B cell (primary cell): ENCODE measurements around the gene BMERB1. TPM values are rescaled to one million over a fixed set of nuclear protein-coding genes. Genes with fewer than 3 reads are reported as not detected.

Experiments used
- ATAC-seq: fragments of 200-7000 bp; cut with Tn5 transposase; one replicate; pipeline ENCODE4 v1.10.0; 2021; ENCODE audit warnings: low read depth, mild to moderate bottlenecking, moderate number of reproducible peaks, moderate library complexity
- CTCF ChIA-PET: fragments of 350-600 bp; sonication (Branson Sonifier 250); formaldehyde crosslinking; loops from one replicate; lab custom pipeline; 2021; ENCODE audit warnings: antibody characterized with exemption, inconsistent platforms; lab: Charles Lee
- POLR2A ChIA-PET: fragments of 350-600 bp; sonication (Branson Sonifier 250); formaldehyde crosslinking; loops from one replicate; lab custom pipeline; 2021; ENCODE audit warnings: antibody characterized with exemption; lab: Charles Lee
- DNase-seq: peaks from one replicate; pipeline ENCODE4 v3.0.0; 2013
- H2AFZ ChIP-seq: 2 replicates; pipeline ENCODE4 v1.6.1; 2012; ENCODE audit warnings: mild to moderate bottlenecking, low read depth, low read length; ENCODE audit not compliant: insufficient read depth, poor library complexity, severe bottlenecking
- H3K27ac ChIP-seq, 2 donors: 1 replicate in 1 of 2; 2 replicates in 1 of 2; pipeline ENCODE4 v1.5.1; 2012 to 2013; ENCODE audit warnings: low read length in 2 of 2, mild to moderate bottlenecking in 2 of 2, moderate library complexity in 1 of 2
- H3K27me3 ChIP-seq, 4 experiments: fragments of 200-600 bp in 1 of 4; sonication (generic) in 1 of 4; replicated peaks in 1 of 4; 1 replicate in 2 of 4; 2 replicates in 2 of 4; pipeline versions ENCODE4 v1.6.1 to v1.7.0; 2013 to 2016; ENCODE audit warnings: low read length in 3 of 4, mild to moderate bottlenecking in 2 of 4, mixed read lengths in 1 of 4, moderate library complexity in 1 of 4; ENCODE audit not compliant: insufficient read depth in 4 of 4, control insufficient read depth in 3 of 4; ENCODE audit errors: control extremely low read depth in 1 of 4
- H3K36me3 ChIP-seq, 2 experiments: replicated peaks in 1 of 2; 1 replicate in 1 of 2; 2 replicates in 1 of 2; pipeline versions ENCODE4 v1.6.1 to v1.7.1; 2013; ENCODE audit warnings: low read length in 1 of 2; ENCODE audit not compliant: insufficient read depth in 2 of 2, control insufficient read depth in 1 of 2; ENCODE audit errors: control extremely low read depth in 1 of 2, extremely low read depth in 1 of 2
- H3K4me1 ChIP-seq, 2 donors: fragments of 200-600 bp in 1 of 2; sonication (generic) in 1 of 2; 1 replicate in 1 of 2; 2 replicates in 1 of 2; pipeline versions ENCODE4 v1.5.1 to v1.6.1; 2013 to 2017; ENCODE audit warnings: low read length in 2 of 2; ENCODE audit not compliant: control insufficient read depth in 2 of 2, insufficient read depth in 2 of 2
- H3K4me2 ChIP-seq: replicated peaks from 2 replicates; pipeline ENCODE3; 2012; ENCODE audit warnings: mild to moderate bottlenecking, low read depth, low read length; ENCODE audit not compliant: poor library complexity, severe bottlenecking
- H3K4me3 ChIP-seq, 5 experiments: fragments of 200-600 bp in 1 of 5; sonication (generic) in 1 of 5; 1 replicate in 3 of 5; 2 replicates in 2 of 5; pipeline versions ENCODE4 v1.5.1 to v1.7.0; 2011 to 2016; ENCODE audit warnings: low read length in 4 of 5, mild to moderate bottlenecking in 4 of 5, low read depth in 2 of 5, control low read depth in 1 of 5, moderate library complexity in 1 of 5; ENCODE audit not compliant: insufficient read depth in 1 of 5; ENCODE audit errors: control extremely low read depth in 1 of 5, extremely low read depth in 1 of 5
- H3K79me2 ChIP-seq: fragments of 200-600 bp; sonication (generic); one replicate; pipeline ENCODE4 v1.6.0; 2016; ENCODE audit warnings: low read length; ENCODE audit not compliant: control insufficient read depth, insufficient read depth
- H3K9ac ChIP-seq: fragments of 200-600 bp; sonication (generic); 2 replicates; pipeline ENCODE4 v1.6.1; 2017; ENCODE audit warnings: mild to moderate bottlenecking, low read length, moderate library complexity
- H3K9me3 ChIP-seq, 3 donors: one replicate each; pipeline versions ENCODE4 v1.6.1 to v1.7.1; 2013; ENCODE audit warnings: low read length in 2 of 3; ENCODE audit not compliant: control insufficient read depth in 2 of 3, insufficient read depth in 1 of 3; ENCODE audit errors: control extremely low read depth in 1 of 3
- H4K20me1 ChIP-seq: 2 replicates; pipeline ENCODE4 v1.6.0; 2012; ENCODE audit warnings: mild to moderate bottlenecking, low read length; ENCODE audit not compliant: insufficient read depth, control insufficient read depth, poor library complexity, severe bottlenecking
- H3K27ac Mint-ChIP-seq: one replicate; pipeline ENCODE4 v1.8.0; 2021; ENCODE audit warnings: mixed read lengths
- H3K27me3 Mint-ChIP-seq: one replicate; pipeline ENCODE4 v1.8.0; 2021; ENCODE audit warnings: mixed read lengths
- H3K4me1 Mint-ChIP-seq: one replicate; pipeline ENCODE4 v1.8.0; 2021; ENCODE audit warnings: mixed read lengths
- H3K4me3 Mint-ChIP-seq: one replicate; pipeline ENCODE4 v1.8.0; 2021; ENCODE audit warnings: mixed read lengths
- H3K9me3 Mint-ChIP-seq: one replicate; pipeline ENCODE4 v1.8.0; 2022; ENCODE audit warnings: mixed read lengths; ENCODE audit not compliant: insufficient read depth
- EZH2 ChIP-seq: IDR thresholded peaks from 2 replicates; pipeline ENCODE4 v1.6.1; 2012; ENCODE audit warnings: borderline replicate concordance, low read depth, mild to moderate bottlenecking, moderate library complexity, low read length; ENCODE audit not compliant: insufficient read depth, poor library complexity, severe bottlenecking
- WGBS: methylation state at CpG from one replicate; pipeline ENCODE4 v1.1.5; 2013; ENCODE audit warnings: missing lambda C conversion rate; ENCODE audit not compliant: insufficient coverage; 5-methylcytosine and 5-hydroxymethylcytosine counted together
- intact Hi-C: fragments of 100-400 bp; cut with micrococcal nuclease; formaldehyde crosslinking; loops from one replicate; pipeline ENCODE4 v1.10.0; 2022
- polyA plus RNA-seq: library from polyadenylated mRNA; depleted of rRNA; stranded (reverse); fragments of >200 nt; gene quantifications from 2 replicates; pipeline ENCODE4 v1.2.3, GENCODE V29; 2012
- total RNA-seq, 2 donors: library from RNA; stranded (reverse); fragments of 120-200 nt in 1 of 2; gene quantifications; 1 replicate in 1 of 2; 2 replicates in 1 of 2; pipeline versions ENCODE4 v1.2.3 to v1.2.4, GENCODE V29; 2013 to 2022
- TF ChIP-seq, protein P1 (sequence below): fragments of 200-600 bp; IDR thresholded peaks from one replicate; pipeline ENCODE4 v1.8.0; 2022; ENCODE audit warnings: antibody characterized with exemption, mild to moderate bottlenecking

The BMERB1 gene
- total and polyA plus RNA-seq, 2 donors (not counting 1 experiment from before 2014, with no cell fraction given), result 2.2 to 11.2 TPM

DNA sequence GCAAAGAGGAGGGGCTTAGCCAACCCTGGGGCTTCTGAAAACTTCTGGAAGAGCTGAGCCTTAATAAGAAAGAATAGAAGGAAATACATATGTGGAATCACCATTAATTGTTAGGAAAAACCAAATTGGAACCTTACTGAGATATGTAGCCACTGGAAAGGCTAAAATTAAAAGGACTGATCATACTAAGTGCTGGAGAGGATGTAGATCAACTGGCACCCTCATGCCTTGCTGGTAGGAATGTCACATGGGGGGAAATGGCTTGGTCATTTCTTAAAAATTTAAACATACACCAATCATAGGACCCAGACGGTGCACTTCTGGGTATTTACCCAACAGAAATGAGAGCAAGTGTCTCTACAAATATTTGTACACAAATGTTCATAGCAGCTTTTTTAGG is 11.1 kb downstream of the BMERB1 start:
- Histone ChIP-seq H3K9ac (no peak overlapping the region), H3K4me3 (no peak overlapping the region), H2AFZ (no peak overlapping the region), H3K27me3 (peaks cover 0 to 3% (median 0%) of the 10 kb centered on the region in 4 experiments), H3K36me3 (no peaks in the 10 kb centered on the region), H3K4me2 (no peak overlapping the region), H3K27ac (no peak overlapping the region), H3K4me1 (no peaks in the 10 kb centered on the region), H4K20me1 (no peaks in the 10 kb centered on the region), H3K9me3 (peaks cover 0 to 10% (median 9%) of the 10 kb centered on the region in 3 donors), H3K79me2 (no peaks in the 10 kb centered on the region)
- TF ChIP-seq, protein P1, sequence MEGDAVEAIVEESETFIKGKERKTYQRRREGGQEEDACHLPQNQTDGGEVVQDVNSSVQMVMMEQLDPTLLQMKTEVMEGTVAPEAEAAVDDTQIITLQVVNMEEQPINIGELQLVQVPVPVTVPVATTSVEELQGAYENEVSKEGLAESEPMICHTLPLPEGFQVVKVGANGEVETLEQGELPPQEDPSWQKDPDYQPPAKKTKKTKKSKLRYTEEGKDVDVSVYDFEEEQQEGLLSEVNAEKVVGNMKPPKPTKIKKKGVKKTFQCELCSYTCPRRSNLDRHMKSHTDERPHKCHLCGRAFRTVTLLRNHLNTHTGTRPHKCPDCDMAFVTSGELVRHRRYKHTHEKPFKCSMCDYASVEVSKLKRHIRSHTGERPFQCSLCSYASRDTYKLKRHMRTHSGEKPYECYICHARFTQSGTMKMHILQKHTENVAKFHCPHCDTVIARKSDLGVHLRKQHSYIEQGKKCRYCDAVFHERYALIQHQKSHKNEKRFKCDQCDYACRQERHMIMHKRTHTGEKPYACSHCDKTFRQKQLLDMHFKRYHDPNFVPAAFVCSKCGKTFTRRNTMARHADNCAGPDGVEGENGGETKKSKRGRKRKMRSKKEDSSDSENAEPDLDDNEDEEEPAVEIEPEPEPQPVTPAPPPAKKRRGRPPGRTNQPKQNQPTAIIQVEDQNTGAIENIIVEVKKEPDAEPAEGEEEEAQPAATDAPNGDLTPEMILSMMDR, result no peak
- no peak for TF ChIP-seq EZH2
- H3K27ac Mint-ChIP-seq, result no peak overlapping the region
- ChIA-PET POLR2A (no interaction called here), CTCF (interaction anchor here (1.5 to 3.7 kb wide), 2 partner anchors 19 to 259 kb away, joined by 3 to 15 read pairs; no protein-coding TSS in a partner anchor)
- DNase-seq (no peak), ATAC-seq (no peak)
- H3K9me3 Mint-ChIP-seq, result peaks cover 6% of the 10 kb centered on the region
- intact Hi-C loops, result no loop called here
- peaks cover 4% of the 10 kb centered on the region for H3K27me3 Mint-ChIP-seq
- no peak overlapping the region for H3K4me3 Mint-ChIP-seq
- no peaks in the 10 kb centered on the region for H3K4me1 Mint-ChIP-seq
- WGBS, result 100% methylated on average over 1 of the region's 1 CpG

DNA sequence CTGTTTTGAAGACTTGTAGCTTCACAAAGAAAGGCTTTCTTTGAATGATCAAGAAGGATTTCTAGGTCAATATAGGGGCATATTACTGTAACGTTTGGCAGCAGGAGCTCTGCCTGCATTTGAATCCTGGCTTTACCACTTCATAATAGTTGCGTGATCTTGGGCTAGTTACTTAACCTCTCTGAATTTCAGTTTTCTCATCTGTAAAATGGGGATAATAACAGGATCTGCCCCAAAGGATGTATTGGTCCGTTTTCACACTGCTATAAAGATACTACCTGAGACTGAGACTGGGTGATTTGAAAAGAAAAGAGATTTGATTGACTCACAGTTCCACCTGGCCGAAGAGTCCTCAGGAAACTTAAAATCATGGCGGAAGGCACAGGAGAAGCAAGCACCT is 12.5 kb downstream of the BMERB1 start:
- H3K9me3 ChIP-seq, result peaks cover 0 to 10% (median 9%) of the 10 kb centered on the region in 3 donors
- no peak for DNase-seq
- Mint-ChIP-seq H3K4me1 (no peaks in the 10 kb centered on the region), H3K9me3 (peaks cover 6% of the 10 kb centered on the region), H3K4me3 (no peak overlapping the region), H3K27ac (no peak overlapping the region), H3K27me3 (peaks cover 4% of the 10 kb centered on the region)
- H3K9ac ChIP-seq, result no peak overlapping the region
- H4K20me1 ChIP-seq, result no peaks in the 10 kb centered on the region
- H3K4me2 ChIP-seq, result no peak overlapping the region
- no peak overlapping the region for H3K4me3 ChIP-seq
- H2AFZ ChIP-seq, result no peak overlapping the region
- CTCF ChIA-PET, result interaction anchor here (3.7 kb wide), 1 partner anchor 20 kb away, joined by 15 read pairs; no protein-coding TSS in a partner anchor
- WGBS, result 100% methylated on average over 2 of the region's 5 CpGs
- H3K36me3 ChIP-seq, result no peaks in the 10 kb centered on the region
- intact Hi-C loops, result no loop called here
- no peak for TF ChIP-seq EZH2
- TF ChIP-seq, protein P1, result no peak
- no peak for ATAC-seq
- no peak overlapping the region for H3K27ac ChIP-seq
- peaks cover 0 to 2% (median 0%) of the 10 kb centered on the region in 4 experiments for H3K27me3 ChIP-seq
- H3K79me2 ChIP-seq, result no peaks in the 10 kb centered on the region
- POLR2A ChIA-PET, result no interaction called here
- no peaks in the 10 kb centered on the region for H3K4me1 ChIP-seq
